Liver (tissue), 9 donors: Measurements from ENCODE around the gene UVSSA. TPM values are rescaled to one million over a fixed set of nuclear protein-coding genes. Genes with fewer than 3 reads are reported as not detected.

Experiments
- DNase-seq: peaks from one replicate; pipeline ENCODE4 v3.0.0-alpha.2; 2017; ENCODE audit warnings: low spot score
- H3K27ac ChIP-seq, 2 donors: one replicate each; pipeline ENCODE4 v1.7.0; 2013; ENCODE audit warnings: inconsistent platforms in 2 of 2, low read length in 2 of 2, control low read depth in 1 of 2, low read depth in 1 of 2, mild to moderate bottlenecking in 1 of 2
- H3K27me3 ChIP-seq, 4 donors: one replicate each; pipeline versions ENCODE4 v1.6.1 to v1.7.0; 2013; ENCODE audit warnings: low read length in 3 of 4, inconsistent platforms in 1 of 4, mild to moderate bottlenecking in 1 of 4, moderate library complexity in 1 of 4; ENCODE audit not compliant: control insufficient read depth in 4 of 4, insufficient read depth in 4 of 4
- H3K36me3 ChIP-seq, 4 donors: one replicate each; pipeline versions ENCODE4 v1.6.1 to v1.7.0; 2013; ENCODE audit warnings: low read length in 3 of 4, mild to moderate bottlenecking in 3 of 4, low read depth in 1 of 4, moderate library complexity in 1 of 4; ENCODE audit not compliant: control insufficient read depth in 4 of 4, insufficient read depth in 3 of 4
- H3K4me1 ChIP-seq, 4 donors: one replicate each; pipeline versions ENCODE4 v1.6.1 to v1.7.0; 2013; ENCODE audit warnings: low read length in 3 of 4, mild to moderate bottlenecking in 3 of 4, moderate library complexity in 1 of 4; ENCODE audit not compliant: control insufficient read depth in 4 of 4, insufficient read depth in 4 of 4
- H3K4me3 ChIP-seq, 3 donors: one replicate each; pipeline versions ENCODE4 v1.6.1 to v1.7.0; 2013; ENCODE audit warnings: low read length in 3 of 3, control low read depth in 1 of 3, low read depth in 1 of 3, mild to moderate bottlenecking in 1 of 3
- H3K9ac ChIP-seq, 2 donors: one replicate each; pipeline ENCODE4 v1.7.0; 2013; ENCODE audit warnings: low read length in 2 of 2, mild to moderate bottlenecking in 2 of 2, moderate library complexity in 2 of 2, control low read depth in 1 of 2, low read depth in 1 of 2
- H3K9me3 ChIP-seq, 4 donors: one replicate each; pipeline versions ENCODE4 v1.6.1 to v1.7.0; 2013; ENCODE audit warnings: low read length in 3 of 4; ENCODE audit not compliant: control insufficient read depth in 4 of 4
- CTCF ChIP-seq: fragments of 150-350 bp; IDR thresholded peaks from 2 replicates; pipeline ENCODE4 v1.5.1; 2017; ENCODE audit warnings: improper control_type of control experiment, low read depth, low read length; ENCODE audit not compliant: missing input control
- EGR1 ChIP-seq, 2 donors: IDR thresholded peaks; 2 replicates each; pipeline ENCODE4 v1.6.1; 2016 to 2018; ENCODE audit warnings: antibody characterized with exemption in 2 of 2, low read depth in 2 of 2
- FOXA1 ChIP-seq: IDR thresholded peaks from 2 replicates; pipeline ENCODE4 v1.6.1; 2016; ENCODE audit warnings: antibody characterized with exemption
- GABPA ChIP-seq, 2 donors: IDR thresholded peaks in 1 of 2; conservative IDR thresholded peaks in 1 of 2; 2 replicates each; pipeline ENCODE4 v1.6.1; 2016; ENCODE audit warnings: antibody characterized with exemption in 2 of 2, mild to moderate bottlenecking in 1 of 2, moderate library complexity in 1 of 2
- HNF4A ChIP-seq, 2 donors: conservative IDR thresholded peaks; 2 replicates each; pipeline ENCODE4 v1.6.1; 2016; ENCODE audit warnings: antibody characterized with exemption in 2 of 2, mild to moderate bottlenecking in 2 of 2
- HNF4G ChIP-seq: IDR thresholded peaks from 2 replicates; pipeline ENCODE4 v1.6.1; 2016; ENCODE audit warnings: antibody characterized with exemption
- JUND ChIP-seq, 2 donors: IDR thresholded peaks; 2 replicates each; pipeline ENCODE4 v1.6.1; 2016; ENCODE audit warnings: antibody characterized with exemption in 2 of 2
- NR2F2 ChIP-seq: IDR thresholded peaks from 2 replicates; pipeline ENCODE4 v1.6.1; 2016; ENCODE audit warnings: antibody characterized with exemption
- RAD21 ChIP-seq, 2 donors: IDR thresholded peaks; 2 replicates each; pipeline ENCODE4 v1.6.1; 2016; ENCODE audit warnings: antibody characterized with exemption in 2 of 2, mild to moderate bottlenecking in 2 of 2
- REST ChIP-seq: IDR thresholded peaks from 2 replicates; pipeline ENCODE4 v1.6.1; 2016; ENCODE audit warnings: antibody characterized with exemption, mild to moderate bottlenecking
- RXRA ChIP-seq, 2 donors: IDR thresholded peaks; 2 replicates each; pipeline ENCODE4 v1.6.1; 2017 to 2018; ENCODE audit warnings: antibody characterized with exemption in 2 of 2, mild to moderate bottlenecking in 1 of 2
- SP1 ChIP-seq: IDR thresholded peaks from 2 replicates; pipeline ENCODE4 v1.6.1; 2018; ENCODE audit warnings: antibody characterized with exemption, mild to moderate bottlenecking
- TAF1 ChIP-seq: conservative IDR thresholded peaks from 2 replicates; pipeline ENCODE4 v1.6.1; 2016; ENCODE audit warnings: antibody characterized with exemption, mild to moderate bottlenecking
- YY1 ChIP-seq: IDR thresholded peaks from 2 replicates; pipeline ENCODE4 v1.6.1; 2016; ENCODE audit warnings: antibody characterized with exemption, mild to moderate bottlenecking
- ZBTB33 ChIP-seq: IDR thresholded peaks from 2 replicates; pipeline ENCODE4 v1.6.1; 2016; ENCODE audit warnings: antibody characterized with exemption
- WGBS: extraction: QIAGEN DNeasy Blood & Tissue Kit; methylation state at CpG from one replicate; pipeline ENCODE4 v1.1.7; 2013; 5-methylcytosine and 5-hydroxymethylcytosine counted together
- polyA plus RNA-seq, 2 donors: library from polyadenylated mRNA; stranded (reverse) in 1 of 2; unstranded in 1 of 2; fragments of 200-250 nt in 1 of 2; fragments of >200 nt in 1 of 2; fragmentation: Nextera tagmentation in 1 of 2; extraction: Ambion mirVana in 1 of 2; gene quantifications; one replicate each; pipeline versions ENCODE4 v1.2.1 to v1.2.3, GENCODE V29; 2013 to 2015
- total RNA-seq, 2 donors: library from RNA; depleted of rRNA; stranded (reverse); fragments of >200 nt; gene quantifications; one replicate each; pipeline ENCODE4 v1.2.3, GENCODE V29; 2014
- TF ChIP-seq, protein P1 (sequence below): IDR thresholded peaks from 2 replicates; pipeline ENCODE4 v1.6.1; 2016; ENCODE audit warnings: antibody characterized with exemption
- donor health status: healthy.
- donor health status: healthy.
- donor health status: healthy.
- donor health status: healthy.
- donor health status: healthy.

UVSSA gene
- total and polyA plus RNA-seq, 4 donors, result 2.2 to 18.3 (median 3.6) TPM

DNA sequence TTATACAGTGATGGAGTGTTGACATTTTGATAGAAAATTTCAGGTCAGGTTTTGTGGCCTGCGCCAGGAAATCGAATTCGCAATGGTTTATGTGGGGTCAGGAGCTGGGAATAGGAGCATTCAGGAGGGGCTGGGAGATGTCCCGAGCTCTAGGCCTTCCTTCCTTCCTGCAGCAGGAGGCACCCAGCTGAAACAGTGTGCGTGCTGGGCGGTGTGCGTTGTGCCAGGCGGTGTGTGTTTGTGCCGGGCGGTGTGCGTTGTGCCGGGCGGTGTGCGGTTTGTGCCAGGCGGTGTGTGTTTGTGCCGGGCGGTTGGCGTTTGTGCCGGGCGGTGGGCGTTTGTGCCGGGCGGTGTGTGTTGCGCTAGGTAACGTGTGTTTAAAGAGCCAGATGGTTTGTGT lies 1.7 kb downstream of the UVSSA start:
- H3K27me3 ChIP-seq, result no peaks in the 10 kb centered on the region
- no peak for TF ChIP-seq EGR1 (IDR thresholded peaks at IDR 0.05; ENCODE audit: low read depth in 2 of 2)
- no peak for TF ChIP-seq RAD21 (IDR thresholded peaks at IDR 0.05)
- TF ChIP-seq, protein P1, sequence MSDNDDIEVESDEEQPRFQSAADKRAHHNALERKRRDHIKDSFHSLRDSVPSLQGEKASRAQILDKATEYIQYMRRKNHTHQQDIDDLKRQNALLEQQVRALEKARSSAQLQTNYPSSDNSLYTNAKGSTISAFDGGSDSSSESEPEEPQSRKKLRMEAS, result no peak
- no peak for TF ChIP-seq HNF4G
- TF ChIP-seq TAF1, result no peak
- TF ChIP-seq CTCF, result no peak
- no peak for TF ChIP-seq NR2F2
- TF ChIP-seq HNF4A (conservative IDR thresholded peaks at IDR 0.05), result no peak
- TF ChIP-seq REST, result no peak
- TF ChIP-seq JUND (IDR thresholded peaks at IDR 0.05), result no peak
- DNase-seq, result no peak
- no peak overlapping the region for H3K9ac ChIP-seq
- H3K4me3 ChIP-seq, result no peak overlapping the region
- H3K27ac ChIP-seq, result no peak overlapping the region
- peaks cover 0 to 5% (median 3%) of the 10 kb centered on the region in 4 donors for H3K36me3 ChIP-seq
- 91% methylated on average over 25 of the region's 25 CpGs for WGBS
- peaks cover 7 to 26% (median 16%) of the 10 kb centered on the region in 4 donors for H3K4me1 ChIP-seq
- H3K9me3 ChIP-seq, result no peaks in the 10 kb centered on the region

- no peaks in the 10 kb centered on the region for H3K9me3 ChIP-seq
- H3K27me3 ChIP-seq, result no peaks in the 10 kb centered on the region
- peaks cover 7 to 26% (median 16%) of the 10 kb centered on the region in 4 donors for H3K4me1 ChIP-seq
- no peak overlapping the region for H3K9ac ChIP-seq
- DNase-seq, result no peak
- peaks cover 0 to 8% (median 3%) of the 10 kb centered on the region in 4 donors for H3K36me3 ChIP-seq
- no peak overlapping the region for H3K27ac ChIP-seq
- WGBS, result 95% methylated on average over 29 of the region's 29 CpGs
- no peak overlapping the region for H3K4me3 ChIP-seq
- TF ChIP-seq, protein P1, result no peak
- no peak for TF ChIP-seq FOXA1
- no peak for TF ChIP-seq HNF4A (conservative IDR thresholded peaks at IDR 0.05)
- no peak for TF ChIP-seq SP1
- no peak for TF ChIP-seq REST
- no peak for TF ChIP-seq YY1
- no peak for TF ChIP-seq RXRA (IDR thresholded peaks at IDR 0.05)
- no peak for TF ChIP-seq TAF1
- TF ChIP-seq ZBTB33, result no peak
- TF ChIP-seq CTCF, result no peak
- TF ChIP-seq HNF4G, result no peak
- TF ChIP-seq GABPA (IDR thresholded peaks at IDR 0.05 in 1 of 2, conservative IDR thresholded peaks at IDR 0.05 in 1 of 2), result no peak
- TF ChIP-seq EGR1 (IDR thresholded peaks at IDR 0.05; ENCODE audit: low read depth in 2 of 2), result no peak
These were observed 2.6 kb downstream of the UVSSA start for GRCh38 chr4:1349359-1350168.
